Panc1 (cell line): ENCODE measurements around the gene COL1A1. TPM values are rescaled to one million over a fixed set of nuclear protein-coding genes. Genes with fewer than 3 reads are reported as not detected.

ENCODE experiments used
- ATAC-seq: fragments of 200-7000 bp; cut with Tn5 transposase; 2 replicates; pipeline ENCODE4 v1.9.1; 2020; ENCODE audit warnings: mild to moderate bottlenecking, moderate library complexity
- BruUV-seq: library from RNA; stranded (reverse); fragments of 400-500 nt; replicated peaks from 2 replicates; lab custom pipeline; 2021; lab: Mats Ljungman, UMichigan
- CTCF ChIA-PET: fragments of 300-600 bp; sonication (Branson Sonifier 250); formaldehyde crosslinking; loops from one replicate; lab custom pipeline; 2022; ENCODE audit warnings: antibody characterized with exemption; lab: Charles Lee
- POLR2A ChIA-PET: fragments of 300-600 bp; sonication (Branson Sonifier 250); formaldehyde crosslinking; loops from one replicate; lab custom pipeline; 2022; ENCODE audit warnings: antibody characterized with exemption; lab: Charles Lee
- DNase-seq: peaks from one replicate; pipeline ENCODE4 v3.0.0-alpha.2; 2010; ENCODE audit warnings: low read depth, low spot score
- H3K27ac ChIP-seq: 2 replicates; pipeline ENCODE4 v1.5.1; 2011; ENCODE audit warnings: mild to moderate bottlenecking, low read length, inconsistent platforms
- H3K27me3 ChIP-seq: fragments of 200-500 bp; sonication (Bioruptor generic); 2 replicates; pipeline ENCODE4 v1.6.0; 2014; ENCODE audit warnings: low read length, inconsistent platforms; ENCODE audit not compliant: control insufficient read depth, insufficient read depth
- H3K36me3 ChIP-seq: fragments of 200-500 bp; sonication (Bioruptor generic); 2 replicates; pipeline ENCODE4 v1.5.1; 2014; ENCODE audit warnings: inconsistent platforms, mild to moderate bottlenecking, low read length, moderate library complexity; ENCODE audit not compliant: control insufficient read depth, insufficient read depth
- H3K4me1 ChIP-seq: 2 replicates; pipeline ENCODE4 v1.5.1; 2011; ENCODE audit warnings: inconsistent platforms, mild to moderate bottlenecking, low read length, moderate library complexity; ENCODE audit not compliant: control insufficient read depth, insufficient read depth
- H3K4me3 ChIP-seq, 2 experiments: 2 replicates each; pipeline ENCODE4 v1.5.1; 2011 to 2012; ENCODE audit warnings: low read depth in 2 of 2, low read length in 2 of 2, mild to moderate bottlenecking in 2 of 2, inconsistent platforms in 1 of 2, moderate library complexity in 1 of 2
- H3K9me3 ChIP-seq: fragments of 200-500 bp; sonication (Bioruptor generic); 2 replicates; pipeline ENCODE4 v1.5.1; 2014; ENCODE audit warnings: low read depth, mild to moderate bottlenecking, inconsistent platforms, low read length, moderate library complexity; ENCODE audit not compliant: control insufficient read depth, insufficient read depth
- POLR2AphosphoS5 ChIP-seq: IDR thresholded peaks from 2 replicates; pipeline ENCODE4 v1.6.1; 2012; ENCODE audit warnings: mild to moderate bottlenecking, low read depth, low read length, moderate library complexity
- SIN3A ChIP-seq: IDR thresholded peaks from 2 replicates; pipeline ENCODE4 v1.6.1; 2012; ENCODE audit warnings: low read depth, mild to moderate bottlenecking, low read length, moderate library complexity, borderline replicate concordance; ENCODE audit not compliant: insufficient read depth
- TCF7L2 ChIP-seq: IDR thresholded peaks from 2 replicates; pipeline ENCODE4 v1.6.1; 2011; ENCODE audit warnings: mild to moderate bottlenecking, low read depth, low read length, inconsistent platforms
- in situ Hi-C: cut with HindIII; loops from 2 replicates; pipeline ENCODE4 v1.10.0; 2016; ENCODE audit warnings: low sequenced_read_pairs, low pct_unique_long_range_greater_than_20kb
- intact Hi-C: fragments of 100-400 bp; cut with micrococcal nuclease; formaldehyde crosslinking; loops from one replicate; pipeline ENCODE4 v1.10.0; 2022; ENCODE audit not compliant: unreplicated experiment
- total RNA-seq: library from RNA; stranded (reverse); gene quantifications from one replicate; pipeline ENCODE4 v1.2.1, GENCODE V29; 2021; ENCODE audit not compliant: unreplicated experiment
- TF ChIP-seq, protein P1 (sequence below), 2 experiments: IDR thresholded peaks; 2 replicates each; pipeline ENCODE4 v1.6.1; 2011 to 2012; ENCODE audit warnings: low read depth in 2 of 2, control low read depth in 1 of 2, low read length in 1 of 2, mild to moderate bottlenecking in 1 of 2, moderate library complexity in 1 of 2; ENCODE audit not compliant: insufficient read depth in 1 of 2
- TF ChIP-seq, protein P2 (sequence below): fragments of 450-650 bp; IDR thresholded peaks from 2 replicates; pipeline ENCODE4 v1.5.1; 2017; ENCODE audit warnings: mild to moderate bottlenecking

Gene COL1A1
- total RNA-seq, 1 experiment from 2014 or later = 52.7 TPM

DNA sequence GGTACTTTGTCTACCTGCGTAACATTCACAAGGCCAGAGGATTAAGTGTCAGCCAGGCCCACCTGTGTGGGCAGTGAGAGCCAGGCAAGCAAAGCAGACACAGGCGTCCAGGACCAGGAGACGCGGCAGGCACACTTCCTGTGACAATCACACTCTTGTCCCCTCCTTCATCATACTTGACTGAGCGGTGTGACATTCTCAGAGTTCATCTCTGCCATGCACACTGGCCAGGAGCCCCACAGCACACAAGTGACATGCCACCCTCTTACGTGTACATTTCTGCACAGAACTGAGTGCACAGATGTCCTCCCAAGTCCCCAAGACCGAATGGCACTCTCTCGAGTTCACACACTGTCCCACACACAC is 59.7 kb downstream of the COL1A1 start:
- no TSS peak for BruUV-seq
- Histone ChIP-seq H3K4me1 (peaks cover 16% of the 10 kb centered on the region), H3K9me3 (no peaks in the 10 kb centered on the region), H3K27ac (no peak overlapping the region), H3K4me3 (no peak overlapping the region), H3K36me3 (peaks cover 27% of the 10 kb centered on the region), H3K27me3 (no peaks in the 10 kb centered on the region)
- in situ Hi-C loops (no loop called here), intact Hi-C loops (no loop called here)
- ATAC-seq (no peak), DNase-seq (no peak)
- ChIA-PET POLR2A (no interaction called here), CTCF (interaction anchor here (1.0 kb wide), 1 partner anchor 23 kb away, joined by 3 read pairs; no protein-coding TSS in a partner anchor)
- no peak for TF ChIP-seq SIN3A

DNA sequence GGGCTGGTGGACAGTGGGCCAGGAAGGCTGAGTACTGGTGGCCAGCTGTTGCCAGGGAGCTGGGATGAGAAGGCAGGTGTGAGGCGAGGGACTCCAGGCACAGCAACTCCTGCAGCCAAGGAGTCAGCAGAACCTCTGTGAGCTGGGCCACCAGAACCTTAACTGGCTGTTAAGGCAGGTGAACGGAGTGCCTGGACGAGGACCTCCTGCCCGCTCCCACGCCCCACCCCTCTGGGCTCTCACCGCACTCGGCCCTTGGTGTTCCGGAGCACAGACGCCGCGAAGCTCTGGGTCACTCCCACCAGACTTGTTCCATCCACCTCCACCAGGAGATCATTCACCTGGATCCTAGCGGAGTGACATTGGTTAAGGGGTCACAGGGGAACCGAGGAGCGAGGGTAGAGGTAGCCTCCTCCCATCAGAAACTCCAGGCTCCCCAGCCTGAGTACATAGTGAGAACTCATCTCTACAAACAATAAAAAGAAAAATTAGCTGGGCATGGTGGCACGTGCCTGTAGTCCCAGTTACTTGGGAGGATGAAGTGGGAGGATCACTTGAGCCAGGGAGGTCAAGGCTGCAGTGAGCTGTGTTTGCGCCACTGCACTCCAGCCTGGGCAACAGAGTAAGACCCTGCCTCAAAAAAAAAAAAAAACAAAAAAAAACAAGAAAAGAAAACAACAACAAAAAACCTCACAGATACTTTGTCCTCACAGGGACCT is 60.2 kb downstream of the COL1A1 start:
- H3K36me3 ChIP-seq = peaks cover 27% of the 10 kb centered on the region
- BruUV-seq = no TSS peak
- intact Hi-C loops (no loop called here), in situ Hi-C loops (no loop called here)
- H3K9me3 ChIP-seq = no peaks in the 10 kb centered on the region
- ATAC-seq (no peak), DNase-seq (no peak)
- no peak for TF ChIP-seq TCF7L2
- TF ChIP-seq SIN3A = no peak
- no peak for TF ChIP-seq POLR2AphosphoS5
- TF ChIP-seq, protein P1, sequence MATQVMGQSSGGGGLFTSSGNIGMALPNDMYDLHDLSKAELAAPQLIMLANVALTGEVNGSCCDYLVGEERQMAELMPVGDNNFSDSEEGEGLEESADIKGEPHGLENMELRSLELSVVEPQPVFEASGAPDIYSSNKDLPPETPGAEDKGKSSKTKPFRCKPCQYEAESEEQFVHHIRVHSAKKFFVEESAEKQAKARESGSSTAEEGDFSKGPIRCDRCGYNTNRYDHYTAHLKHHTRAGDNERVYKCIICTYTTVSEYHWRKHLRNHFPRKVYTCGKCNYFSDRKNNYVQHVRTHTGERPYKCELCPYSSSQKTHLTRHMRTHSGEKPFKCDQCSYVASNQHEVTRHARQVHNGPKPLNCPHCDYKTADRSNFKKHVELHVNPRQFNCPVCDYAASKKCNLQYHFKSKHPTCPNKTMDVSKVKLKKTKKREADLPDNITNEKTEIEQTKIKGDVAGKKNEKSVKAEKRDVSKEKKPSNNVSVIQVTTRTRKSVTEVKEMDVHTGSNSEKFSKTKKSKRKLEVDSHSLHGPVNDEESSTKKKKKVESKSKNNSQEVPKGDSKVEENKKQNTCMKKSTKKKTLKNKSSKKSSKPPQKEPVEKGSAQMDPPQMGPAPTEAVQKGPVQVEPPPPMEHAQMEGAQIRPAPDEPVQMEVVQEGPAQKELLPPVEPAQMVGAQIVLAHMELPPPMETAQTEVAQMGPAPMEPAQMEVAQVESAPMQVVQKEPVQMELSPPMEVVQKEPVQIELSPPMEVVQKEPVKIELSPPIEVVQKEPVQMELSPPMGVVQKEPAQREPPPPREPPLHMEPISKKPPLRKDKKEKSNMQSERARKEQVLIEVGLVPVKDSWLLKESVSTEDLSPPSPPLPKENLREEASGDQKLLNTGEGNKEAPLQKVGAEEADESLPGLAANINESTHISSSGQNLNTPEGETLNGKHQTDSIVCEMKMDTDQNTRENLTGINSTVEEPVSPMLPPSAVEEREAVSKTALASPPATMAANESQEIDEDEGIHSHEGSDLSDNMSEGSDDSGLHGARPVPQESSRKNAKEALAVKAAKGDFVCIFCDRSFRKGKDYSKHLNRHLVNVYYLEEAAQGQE (IDR thresholded peaks at IDR 0.05; ENCODE audit: insufficient read depth in 1 of 2, low read depth in 2 of 2, low read length in 1 of 2) = no peak
- TF ChIP-seq, protein P2, sequence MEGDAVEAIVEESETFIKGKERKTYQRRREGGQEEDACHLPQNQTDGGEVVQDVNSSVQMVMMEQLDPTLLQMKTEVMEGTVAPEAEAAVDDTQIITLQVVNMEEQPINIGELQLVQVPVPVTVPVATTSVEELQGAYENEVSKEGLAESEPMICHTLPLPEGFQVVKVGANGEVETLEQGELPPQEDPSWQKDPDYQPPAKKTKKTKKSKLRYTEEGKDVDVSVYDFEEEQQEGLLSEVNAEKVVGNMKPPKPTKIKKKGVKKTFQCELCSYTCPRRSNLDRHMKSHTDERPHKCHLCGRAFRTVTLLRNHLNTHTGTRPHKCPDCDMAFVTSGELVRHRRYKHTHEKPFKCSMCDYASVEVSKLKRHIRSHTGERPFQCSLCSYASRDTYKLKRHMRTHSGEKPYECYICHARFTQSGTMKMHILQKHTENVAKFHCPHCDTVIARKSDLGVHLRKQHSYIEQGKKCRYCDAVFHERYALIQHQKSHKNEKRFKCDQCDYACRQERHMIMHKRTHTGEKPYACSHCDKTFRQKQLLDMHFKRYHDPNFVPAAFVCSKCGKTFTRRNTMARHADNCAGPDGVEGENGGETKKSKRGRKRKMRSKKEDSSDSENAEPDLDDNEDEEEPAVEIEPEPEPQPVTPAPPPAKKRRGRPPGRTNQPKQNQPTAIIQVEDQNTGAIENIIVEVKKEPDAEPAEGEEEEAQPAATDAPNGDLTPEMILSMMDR = no peak
- ChIA-PET POLR2A (interaction anchor here (0.6 kb wide), 1 partner anchor 8 kb away, joined by 3 read pairs; no protein-coding TSS in a partner anchor), CTCF (interaction anchor here (0.5 to 1.0 kb wide), 2 partner anchors 22 to 898 kb away, joined by 3 to 6 read pairs; no protein-coding TSS in a partner anchor)
- no peaks in the 10 kb centered on the region for H3K27me3 ChIP-seq
- H3K27ac ChIP-seq = no peak overlapping the region
- H3K4me3 ChIP-seq = no peak overlapping the region
- peaks cover 10% of the 10 kb centered on the region for H3K4me1 ChIP-seq
